Muscle of arm (tissue), 12 donors: Measurements from ENCODE around the gene CGNL1. TPM values are rescaled to one million over a fixed set of nuclear protein-coding genes. Genes with fewer than 3 reads are reported as not detected.

Experiments used
- DNase-seq: peaks from one replicate; pipeline ENCODE4 v3.0.0-alpha.2; 2013
- polyA plus RNA-seq, 12 donors: library from polyadenylated mRNA; unstranded; fragments of 120-200 nt; gene quantifications; one replicate each; pipeline ENCODE4 v1.2.1, GENCODE V29; 2013; ENCODE audit not compliant: insufficient read length in 12 of 12

Gene CGNL1
- polyA plus RNA-seq, 12 donors, result 7.2 to 20.3 (median 8.8) TPM; not detected in 1

DNA sequence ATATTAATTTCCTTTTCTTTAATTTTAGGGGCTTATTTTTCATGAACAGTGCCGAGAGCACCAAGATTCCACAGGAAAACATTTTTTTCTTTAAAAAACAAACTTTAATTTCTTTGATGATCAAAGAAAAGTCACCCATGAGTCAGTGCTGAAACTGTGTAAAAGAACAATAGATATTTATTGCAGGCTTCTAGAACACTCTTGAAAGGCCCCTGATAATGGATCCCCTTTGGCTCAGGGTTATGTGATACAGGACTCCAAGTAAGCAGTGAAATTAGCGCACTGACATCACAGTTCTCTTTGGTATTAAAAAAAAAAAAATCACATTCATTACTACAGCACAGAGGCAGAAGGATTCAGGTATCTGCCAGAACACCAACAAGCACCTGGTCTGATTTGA is 149.3 kb downstream of the CGNL1 start:
- DNase-seq, result no peak

DNA sequence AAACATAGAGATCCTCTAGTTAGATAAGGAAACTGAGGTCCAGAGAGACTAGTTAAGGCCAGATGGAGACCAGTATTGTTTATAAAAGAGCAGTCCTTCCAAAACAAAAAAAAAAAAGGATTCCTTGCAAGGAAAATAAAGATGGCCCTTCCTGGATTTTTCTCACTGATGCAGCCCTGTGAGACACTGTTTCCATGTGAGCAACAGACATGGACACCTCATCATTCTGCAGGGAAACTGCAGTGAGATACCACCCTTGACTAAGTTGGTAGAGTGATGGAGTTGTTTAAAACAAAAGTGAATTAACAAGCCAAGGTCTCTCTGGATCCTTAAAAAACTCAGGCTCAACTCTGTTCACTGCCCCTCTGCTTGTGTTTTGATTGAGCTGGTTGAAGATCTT is 149.8 kb downstream of the CGNL1 start:
- DNase-seq, result no peak

DNA sequence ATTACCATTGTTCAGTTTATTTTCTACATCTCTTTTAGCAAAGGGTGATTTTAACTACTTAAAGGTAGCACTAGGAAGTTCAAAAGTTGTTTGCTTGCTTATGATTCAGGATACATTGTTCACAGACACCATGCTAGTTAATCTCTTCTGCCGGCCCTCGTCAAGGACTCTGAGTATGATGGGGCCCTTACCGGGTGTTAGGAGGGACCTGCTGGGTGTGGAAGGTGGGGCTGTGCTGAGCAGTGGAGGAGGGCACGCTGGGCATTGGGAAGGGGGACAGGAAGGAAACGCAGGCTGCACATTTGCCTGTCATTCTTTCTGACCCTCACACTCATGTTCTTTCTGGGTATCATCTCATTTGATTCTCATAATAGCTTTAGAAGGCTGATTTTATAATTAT is 150.3 kb downstream of the CGNL1 start:
- no peak for DNase-seq

- DNase-seq, result peak; percentile 76
These were observed 151.2 kb downstream of the CGNL1 start for GRCh38 chr15:57527382-57528091.

- DNase-seq, result no peak
These were observed 152.7 kb downstream of the CGNL1 start for GRCh38 chr15:57528940-57529565.

DNA sequence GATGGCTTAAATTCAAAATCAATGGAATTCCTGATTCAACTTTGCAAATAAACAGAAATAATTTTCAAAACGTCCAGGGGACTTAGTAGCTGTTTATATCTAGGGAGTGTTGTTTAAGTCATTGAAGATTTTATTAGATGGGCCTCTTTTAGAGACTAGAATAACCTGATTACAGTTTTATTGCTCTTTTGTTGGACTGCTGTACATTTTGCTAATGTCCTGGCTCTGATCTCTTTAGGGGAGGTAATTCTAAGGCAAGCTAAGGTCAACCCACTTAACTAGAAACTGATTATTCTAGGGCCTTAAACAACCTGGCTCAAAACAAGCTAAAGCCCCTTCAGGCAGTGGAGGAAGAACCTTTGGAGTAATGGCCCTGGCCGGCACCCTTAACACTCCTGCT is 153.4 kb downstream of the CGNL1 start:
- no peak for DNase-seq

- no peak for DNase-seq
These were observed 156.6 kb downstream of the CGNL1 start for GRCh38 chr15:57532731-57533447.

GRCh38 chr15:57533448-57533799 is 157.1 kb downstream of the CGNL1 start:
- DNase-seq, result no peak

GRCh38 chr15:57534281-57534680 is 158.0 kb downstream of the CGNL1 start:
- DNase-seq, result no peak

DNA sequence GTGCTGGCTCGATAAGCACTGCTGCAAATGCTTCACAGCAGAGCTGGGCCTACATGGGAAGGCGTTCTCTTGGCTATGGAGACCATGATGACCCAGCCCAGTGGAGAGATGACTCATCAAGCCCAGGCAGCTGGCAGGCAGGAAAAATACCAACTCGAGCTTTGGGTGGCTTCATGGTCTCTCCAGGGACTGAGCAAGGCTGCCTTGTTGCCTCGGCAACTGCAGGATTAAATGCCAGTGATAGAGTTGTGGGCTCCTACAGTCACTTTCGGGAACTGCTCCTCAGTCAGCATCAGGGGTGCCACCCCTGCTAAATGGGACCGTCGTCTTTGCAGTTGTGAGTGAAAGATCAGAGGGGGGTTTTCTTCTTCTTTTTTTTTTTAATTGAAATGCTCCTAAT is 160.8 kb downstream of the CGNL1 start:
- peak; percentile 35 for DNase-seq

DNA sequence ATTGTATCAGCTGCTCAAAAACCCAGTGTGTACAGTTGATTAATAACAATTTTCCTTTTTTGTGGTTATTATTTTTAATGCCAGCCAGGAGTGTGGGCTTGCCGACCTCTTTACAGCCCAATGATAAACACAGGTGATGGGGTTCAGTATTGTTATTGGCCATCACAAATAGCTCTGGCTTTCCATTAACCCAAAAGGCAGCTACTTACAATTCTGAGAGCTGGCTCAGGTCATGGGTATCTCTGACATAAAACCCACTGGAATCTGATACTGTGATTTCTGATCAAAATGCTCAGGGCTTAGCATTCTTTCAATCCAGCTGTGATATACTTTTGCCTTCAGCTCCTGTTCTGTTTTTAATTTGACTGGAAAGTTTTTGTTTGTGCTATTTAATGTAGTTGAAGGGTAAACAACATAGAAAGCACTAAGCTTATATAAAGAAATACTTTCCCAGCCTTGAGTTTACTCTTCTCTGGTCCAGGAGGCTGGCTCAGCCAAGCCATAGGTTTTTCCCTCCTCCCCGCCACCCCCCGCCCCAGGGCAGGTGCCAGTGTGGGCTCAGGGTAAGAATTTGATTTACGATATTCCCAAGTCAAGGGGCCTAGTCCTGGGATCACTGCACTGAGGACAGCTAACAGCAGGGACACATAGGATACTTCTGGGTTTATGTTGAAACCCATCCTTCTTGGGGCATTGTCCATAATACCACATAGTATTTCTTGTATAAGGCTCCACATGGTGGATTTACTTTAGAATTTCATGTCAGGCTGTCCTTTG is 161.4 kb downstream of the CGNL1 start:
- DNase-seq, result no peak

GRCh38 chr15:57538265-57538529 is 161.9 kb downstream of the CGNL1 start:
- no peak for DNase-seq

GRCh38 chr15:57538821-57539220 is 162.5 kb downstream of the CGNL1 start:
- no peak for DNase-seq

DNA sequence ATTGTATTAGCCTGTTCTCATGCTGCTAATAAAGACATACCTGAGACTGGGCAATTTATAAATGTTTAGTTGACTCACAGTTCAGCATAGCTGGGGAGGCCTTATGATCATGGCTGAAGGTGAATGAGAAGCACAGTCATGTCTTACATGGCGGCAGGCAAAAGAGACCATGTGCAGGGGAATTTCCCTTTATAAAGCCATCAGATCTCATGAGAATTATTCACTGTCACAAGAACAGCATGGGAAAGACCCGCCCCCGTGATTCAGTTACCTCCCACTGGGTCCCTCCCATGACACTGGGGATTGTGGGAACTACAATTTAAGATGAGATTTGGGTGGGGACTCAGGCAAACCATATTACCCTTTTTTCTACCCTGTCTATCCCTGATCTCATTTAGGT is 163.9 kb downstream of the CGNL1 start:
- no peak for DNase-seq

- DNase-seq, result no peak
These were observed 164.4 kb downstream of the CGNL1 start for GRCh38 chr15:57540736-57541135.

DNA sequence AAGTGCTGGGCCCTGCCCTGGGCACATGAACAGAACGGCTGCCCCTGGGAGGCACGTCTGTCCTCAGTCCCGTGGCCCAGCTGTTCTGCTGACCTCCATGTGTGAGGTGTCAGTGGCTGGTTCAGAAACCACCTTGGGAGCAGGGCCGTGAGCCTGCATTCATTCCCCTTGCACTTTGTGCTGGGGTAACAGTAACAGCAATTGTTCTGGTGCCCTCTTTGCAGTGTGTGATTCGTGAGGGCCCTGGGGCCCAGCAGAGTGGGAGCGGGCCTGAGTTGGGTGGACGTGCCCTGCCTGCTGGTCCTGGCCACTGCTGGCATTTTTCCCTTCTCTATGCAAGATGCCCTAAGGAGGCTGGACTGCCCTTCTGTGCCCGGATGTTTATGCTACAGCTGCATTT is 165.0 kb downstream of the CGNL1 start:
- no peak for DNase-seq

DNA sequence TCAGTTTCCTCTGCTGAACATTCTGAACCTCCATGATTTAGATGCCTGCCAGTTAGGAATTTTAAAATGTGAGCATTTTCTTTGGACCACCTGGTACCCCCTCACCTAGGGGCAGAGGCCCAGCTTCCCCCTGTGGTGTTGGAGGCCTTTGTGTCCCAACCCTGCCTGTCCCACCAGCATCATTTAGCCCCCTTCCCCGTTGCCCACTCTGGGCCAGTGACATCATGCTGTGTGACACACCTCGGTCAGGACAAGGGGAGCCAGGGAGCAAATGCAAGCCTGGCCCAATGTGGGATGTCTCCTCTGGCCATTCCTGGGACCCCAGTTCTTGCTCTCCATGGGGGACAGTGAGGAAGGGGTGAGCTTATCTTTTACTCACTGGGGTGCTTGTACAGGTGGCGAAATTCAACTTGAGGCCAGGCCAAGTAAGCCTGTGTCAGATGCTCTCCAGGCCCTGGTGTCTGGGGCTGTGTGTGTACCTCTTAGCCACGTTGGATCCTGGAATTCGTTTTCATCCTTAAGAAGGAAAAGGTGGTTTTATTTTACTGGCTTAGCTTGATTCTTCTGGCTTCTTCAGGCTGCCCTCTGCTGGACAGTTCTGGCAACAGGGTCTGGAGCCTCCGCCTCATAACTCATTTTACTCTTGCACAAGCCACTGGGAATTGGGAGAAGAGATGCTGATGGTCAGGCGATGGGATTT is 165.7 kb downstream of the CGNL1 start:
- DNase-seq, result no peak

- no peak for DNase-seq
These were observed 166.2 kb downstream of the CGNL1 start for GRCh38 chr15:57542505-57542817.

GRCh38 chr15:57544848-57545480 is 168.7 kb downstream of the CGNL1 start:
- no peak for DNase-seq

DNA sequence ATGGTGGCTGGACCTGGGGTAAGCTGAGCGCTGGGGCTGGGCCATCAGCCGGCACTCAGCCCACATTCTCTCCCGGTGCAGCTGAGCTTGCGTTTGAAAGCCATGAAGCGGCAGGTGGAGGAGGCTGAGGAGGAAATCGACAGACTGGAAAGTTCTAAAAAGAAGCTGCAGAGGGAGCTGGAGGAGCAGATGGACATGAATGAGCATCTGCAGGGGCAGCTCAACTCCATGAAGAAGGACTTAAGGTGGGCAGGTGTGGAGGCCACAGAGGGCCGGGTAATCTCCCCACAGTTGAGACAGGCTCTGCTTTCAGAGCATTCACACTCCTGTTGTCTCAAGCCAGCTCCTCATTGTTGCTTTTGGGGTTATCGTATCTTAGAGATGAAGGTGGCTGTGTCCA is 169.7 kb downstream of the CGNL1 start:
- no peak for DNase-seq

DNA sequence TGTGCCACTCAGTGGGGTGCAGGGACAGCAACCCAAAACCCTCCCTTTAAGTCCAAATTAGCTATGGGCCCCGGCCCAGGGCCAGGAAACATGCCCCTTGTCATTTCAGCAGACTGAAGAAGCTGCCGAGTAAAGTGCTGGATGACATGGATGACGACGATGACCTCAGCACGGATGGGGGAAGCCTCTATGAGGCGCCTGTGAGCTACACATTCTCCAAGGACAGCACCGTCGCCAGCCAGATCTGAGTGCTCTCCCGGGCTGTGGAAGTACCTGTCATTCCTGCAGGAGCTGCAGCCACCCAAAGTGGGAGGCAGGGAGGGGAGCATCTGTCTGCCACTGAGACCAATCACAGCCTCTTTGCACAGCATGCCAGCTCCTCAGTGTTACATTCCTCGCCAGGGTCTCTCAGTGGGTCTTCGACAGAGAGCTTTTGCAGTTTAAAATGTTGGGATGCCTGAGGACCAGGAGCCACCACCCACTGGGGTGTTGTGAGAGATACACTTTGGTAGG is 171.0 kb downstream of the CGNL1 start:
- DNase-seq, result no peak

DNA sequence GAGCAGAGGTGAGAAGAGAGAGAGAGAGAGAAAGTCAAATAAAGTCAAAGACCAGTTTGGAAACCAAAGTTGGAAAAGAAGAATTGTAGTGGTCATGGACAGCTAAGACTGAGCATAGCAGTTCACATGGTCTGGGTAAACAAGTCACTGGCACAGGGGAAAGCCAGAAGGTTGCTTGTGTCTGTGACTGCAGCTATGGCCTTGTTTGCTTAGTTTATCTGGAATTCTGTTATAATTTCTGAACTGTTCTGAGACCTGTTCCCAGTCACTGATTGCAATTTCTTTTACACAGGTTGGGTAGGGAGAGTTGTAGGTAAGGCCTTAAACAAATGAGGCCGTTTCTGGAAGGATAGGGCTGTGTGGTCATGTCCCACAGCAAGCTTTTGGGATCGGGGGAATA is 172.0 kb downstream of the CGNL1 start:
- no peak for DNase-seq
